Trophoblast cell (in vitro differentiated cells and primary cell): ENCODE data around the gene HS3ST5.
A peak's percentile ranks its signal among the peaks of the same experiment; 100 is the strongest.

Source experiments
- DNase-seq, 2 donors: peaks; one replicate each; pipeline ENCODE4 v3.0.0-alpha.2; 2016
- H2AFZ ChIP-seq: 2 replicates; pipeline ENCODE4 v1.6.1; 2013; ENCODE audit warnings: low read length, moderate library complexity, mild to moderate bottlenecking; ENCODE audit not compliant: insufficient read depth, poor library complexity
- H2AK5ac ChIP-seq: 2 replicates; pipeline ENCODE4 v1.6.1; 2013; ENCODE audit warnings: mild to moderate bottlenecking, low read length
- H2BK120ac ChIP-seq: 2 replicates; pipeline ENCODE4 v1.6.1; 2013; ENCODE audit warnings: low read length, mild to moderate bottlenecking, moderate library complexity; ENCODE audit not compliant: insufficient read depth, poor library complexity
- H2BK12ac ChIP-seq: 2 replicates; pipeline ENCODE4 v1.6.1; 2013; ENCODE audit warnings: mild to moderate bottlenecking, low read length, moderate library complexity
- H2BK5ac ChIP-seq: 2 replicates; pipeline ENCODE4 v1.6.1; 2013; ENCODE audit warnings: low read length, low read depth, moderate library complexity, mild to moderate bottlenecking; ENCODE audit not compliant: poor library complexity
- H3K14ac ChIP-seq: 2 replicates; pipeline ENCODE4 v1.6.1; 2013; ENCODE audit warnings: mild to moderate bottlenecking, low read length
- H3K18ac ChIP-seq: 2 replicates; pipeline ENCODE4 v1.6.1; 2013; ENCODE audit warnings: mild to moderate bottlenecking, low read length
- H3K23ac ChIP-seq: 2 replicates; pipeline ENCODE4 v1.6.1; 2013; ENCODE audit warnings: low read length
- H3K27ac ChIP-seq: 2 replicates; pipeline ENCODE4 v1.5.1; 2013; ENCODE audit warnings: low read depth, mild to moderate bottlenecking, inconsistent platforms, low read length, moderate library complexity
- H3K27me3 ChIP-seq: 2 replicates; pipeline ENCODE4 v1.6.1; 2013; ENCODE audit warnings: inconsistent platforms, mild to moderate bottlenecking, low read length, moderate library complexity; ENCODE audit not compliant: insufficient read depth
- H3K36me3 ChIP-seq, 2 experiments: 1 replicate in 1 of 2; 2 replicates in 1 of 2; pipeline ENCODE4 v1.6.1; 2013; ENCODE audit warnings: low read length in 2 of 2, mild to moderate bottlenecking in 2 of 2, moderate library complexity in 1 of 2; ENCODE audit not compliant: insufficient read depth in 2 of 2, control insufficient read depth in 1 of 2
- H3K4ac ChIP-seq: 2 replicates; pipeline ENCODE4 v1.6.1; 2013; ENCODE audit warnings: low read depth, mild to moderate bottlenecking, low read length, moderate library complexity
- H3K4me1 ChIP-seq, 2 experiments: 1 replicate in 1 of 2; 2 replicates in 1 of 2; pipeline ENCODE4 v1.6.1; 2013; ENCODE audit warnings: low read length in 2 of 2, mild to moderate bottlenecking in 2 of 2, moderate library complexity in 1 of 2; ENCODE audit not compliant: insufficient read depth in 2 of 2, control insufficient read depth in 1 of 2
- H3K4me2 ChIP-seq: 2 replicates; pipeline ENCODE4 v1.6.1; 2013; ENCODE audit warnings: inconsistent platforms, mild to moderate bottlenecking, low read length, moderate library complexity
- H3K4me3 ChIP-seq: 2 replicates; pipeline ENCODE4 v1.5.1; 2013; ENCODE audit warnings: mild to moderate bottlenecking, low read depth, low read length, inconsistent platforms
- H3K79me1 ChIP-seq: one replicate; pipeline ENCODE4 v1.6.1; 2013; ENCODE audit warnings: low read length
- H3K79me2 ChIP-seq: 2 replicates; pipeline ENCODE4 v1.6.1; 2013; ENCODE audit warnings: low read length, mild to moderate bottlenecking; ENCODE audit not compliant: control insufficient read depth, insufficient read depth, poor library complexity
- H3K9ac ChIP-seq: 2 replicates; pipeline ENCODE4 v1.6.1; 2013; ENCODE audit warnings: mild to moderate bottlenecking, low read length
- H3K9me3 ChIP-seq: 2 replicates; pipeline ENCODE4 v1.6.1; 2013; ENCODE audit warnings: low read depth, mild to moderate bottlenecking, control low read depth, inconsistent platforms, low read length; ENCODE audit not compliant: insufficient read depth
- H4K12ac ChIP-seq: 2 replicates; pipeline ENCODE4 v1.6.1; 2013; ENCODE audit warnings: low read depth, mild to moderate bottlenecking, low read length, moderate library complexity
- H4K8ac ChIP-seq: 2 replicates; pipeline ENCODE4 v1.6.1; 2013; ENCODE audit warnings: low read depth, mild to moderate bottlenecking, low read length, moderate library complexity
- H4K91ac ChIP-seq: one replicate; pipeline ENCODE4 v1.6.1; 2013; ENCODE audit warnings: low read depth, mild to moderate bottlenecking, low read length, moderate library complexity
- WGBS: extraction: QIAGEN DNeasy Blood & Tissue Kit; methylation state at CpG from one replicate; pipeline ENCODE4 v1.1.7; 2013; ENCODE audit warnings: missing lambda C conversion rate; ENCODE audit not compliant: insufficient read length, insufficient coverage; ENCODE audit errors: extremely low coverage; 5-methylcytosine and 5-hydroxymethylcytosine counted together

The HS3ST5 gene

DNA sequence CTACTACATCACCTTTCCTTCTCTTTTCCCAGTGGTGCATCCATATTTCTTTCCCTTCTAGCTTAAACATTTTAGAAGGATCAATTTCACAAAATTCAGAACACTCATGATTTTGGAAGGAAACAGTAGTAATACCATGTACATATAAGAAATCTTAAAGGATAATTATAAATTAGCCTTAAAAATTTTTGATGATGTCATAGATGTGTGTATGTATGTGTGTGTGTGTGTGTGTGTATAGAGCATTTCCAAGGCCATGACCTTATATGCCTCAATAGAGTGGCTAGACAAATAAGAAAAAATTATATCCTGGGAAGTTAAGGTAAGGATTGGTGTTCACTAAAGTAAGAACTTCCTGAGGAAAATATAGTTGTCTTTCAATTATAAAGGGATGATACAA, 24.1 kb upstream of the HS3ST5 start:
- Histone ChIP-seq H4K8ac (no peak overlapping the region), H4K12ac (no peak overlapping the region), H4K91ac (no peak overlapping the region), H3K4me3 (no peak overlapping the region), H2BK12ac (no peak overlapping the region), H3K9ac (no peak overlapping the region), H3K4me1 (no peaks in the 10 kb centered on the region), H3K27ac (no peak overlapping the region), H2AFZ (no peak overlapping the region), H3K4me2 (no peak overlapping the region), H3K79me2 (no peaks in the 10 kb centered on the region), H3K79me1 (no peaks in the 10 kb centered on the region), H3K4ac (no peak overlapping the region), H3K18ac (no peak overlapping the region), H2AK5ac (no peak overlapping the region), H2BK120ac (no peak overlapping the region), H3K23ac (no peak overlapping the region), H2BK5ac (no peak overlapping the region), H3K36me3 (no peaks in the 10 kb centered on the region), H3K14ac (no peak overlapping the region), H3K27me3 (no peaks in the 10 kb centered on the region), H3K9me3 (no peaks in the 10 kb centered on the region)
- no peak for DNase-seq

- Histone ChIP-seq H3K4me2 (no peak overlapping the region), H4K8ac (no peak overlapping the region), H3K36me3 (no peaks in the 10 kb centered on the region), H3K4me1 (no peaks in the 10 kb centered on the region), H2AFZ (no peak overlapping the region), H3K79me2 (no peaks in the 10 kb centered on the region), H4K12ac (no peak overlapping the region), H3K27ac (no peak overlapping the region), H3K79me1 (no peaks in the 10 kb centered on the region), H2BK120ac (no peak overlapping the region), H3K27me3 (no peaks in the 10 kb centered on the region), H4K91ac (no peak overlapping the region), H3K14ac (no peak overlapping the region), H2BK5ac (no peak overlapping the region), H3K9me3 (no peaks in the 10 kb centered on the region), H3K23ac (no peak overlapping the region), H2BK12ac (no peak overlapping the region), H3K4ac (no peak overlapping the region), H2AK5ac (no peak overlapping the region), H3K9ac (no peak overlapping the region), H3K18ac (no peak overlapping the region), H3K4me3 (no peak overlapping the region)
- WGBS, result no CpG with 5 or more reads among the region's 1 CpG
- DNase-seq, result peak; percentile 23 to 65
Measured at GRCh38 chr6:114364301-114364700, 21.5 kb upstream of the HS3ST5 start.

DNA sequence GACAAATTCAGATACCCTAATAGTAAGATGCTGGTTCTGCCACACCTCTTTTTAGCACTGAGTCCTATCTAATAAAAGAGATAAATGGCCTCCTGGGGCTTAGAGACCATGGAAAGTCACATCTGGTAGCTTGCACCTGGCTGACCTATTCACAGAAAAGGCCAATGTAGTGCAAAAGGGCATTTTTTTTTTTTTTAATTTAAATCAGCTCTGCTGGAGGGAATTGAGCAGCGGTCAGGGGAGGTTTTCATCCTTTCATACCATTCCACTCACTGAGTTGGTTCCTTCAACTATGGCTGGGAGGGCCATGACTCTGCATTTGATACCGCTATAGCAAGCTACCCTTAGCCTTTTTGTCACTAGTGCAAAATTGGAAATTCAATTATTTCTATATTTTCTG, 20.1 kb upstream of the HS3ST5 start:
- no peak overlapping the region for H4K8ac ChIP-seq
- H3K9ac ChIP-seq, result no peak overlapping the region
- no peak overlapping the region for H3K4me2 ChIP-seq
- no peak overlapping the region for H3K18ac ChIP-seq
- H4K12ac ChIP-seq, result no peak overlapping the region
- no peak overlapping the region for H2BK12ac ChIP-seq
- no peak overlapping the region for H3K4me3 ChIP-seq
- no peaks in the 10 kb centered on the region for H3K79me2 ChIP-seq
- H3K4ac ChIP-seq, result no peak overlapping the region
- no peak for DNase-seq
- no peak overlapping the region for H4K91ac ChIP-seq
- no peak overlapping the region for H3K14ac ChIP-seq
- H3K36me3 ChIP-seq, result no peaks in the 10 kb centered on the region
- no peak overlapping the region for H3K27ac ChIP-seq
- H3K23ac ChIP-seq, result no peak overlapping the region
- no CpG with 5 or more reads among the region's 2 CpGs for WGBS
- H2AFZ ChIP-seq, result no peak overlapping the region
- H2BK120ac ChIP-seq, result no peak overlapping the region
- H3K9me3 ChIP-seq, result no peaks in the 10 kb centered on the region
- H2BK5ac ChIP-seq, result no peak overlapping the region
- H3K79me1 ChIP-seq, result no peaks in the 10 kb centered on the region
- no peaks in the 10 kb centered on the region for H3K4me1 ChIP-seq
- H2AK5ac ChIP-seq, result no peak overlapping the region
- no peaks in the 10 kb centered on the region for H3K27me3 ChIP-seq

DNA sequence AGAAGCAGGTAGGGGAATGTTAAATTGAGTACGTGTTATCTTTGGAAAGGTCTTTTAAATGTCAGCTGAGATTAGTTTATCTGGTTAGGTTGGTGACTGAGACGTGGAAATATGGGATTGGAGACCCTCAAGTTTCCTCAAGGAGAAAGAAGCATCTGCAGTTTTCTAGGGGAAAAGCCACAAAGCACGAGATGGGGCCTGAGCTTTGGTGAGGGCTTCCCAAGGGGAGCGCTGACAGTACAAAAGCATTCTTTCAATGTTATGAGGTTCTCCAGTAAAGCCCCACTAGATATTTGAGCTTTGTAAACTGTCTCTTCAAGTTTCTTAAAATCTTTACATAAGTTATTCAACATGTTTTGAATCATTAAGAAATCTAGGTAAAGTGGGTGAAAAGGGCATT, 19.6 kb upstream of the HS3ST5 start:
- Histone ChIP-seq H3K14ac (no peak overlapping the region), H3K18ac (no peak overlapping the region), H2BK12ac (no peak overlapping the region), H3K27me3 (no peaks in the 10 kb centered on the region), H3K36me3 (no peaks in the 10 kb centered on the region), H2BK120ac (no peak overlapping the region), H4K12ac (no peak overlapping the region), H2AFZ (no peak overlapping the region), H2BK5ac (no peak overlapping the region), H3K79me1 (no peaks in the 10 kb centered on the region), H4K91ac (peak overlapping the region; percentile 6), H3K79me2 (no peaks in the 10 kb centered on the region), H3K23ac (no peak overlapping the region), H3K4me2 (no peak overlapping the region), H4K8ac (no peak overlapping the region), H3K9ac (no peak overlapping the region), H3K4me3 (no peak overlapping the region), H3K9me3 (no peaks in the 10 kb centered on the region), H2AK5ac (no peak overlapping the region), H3K4ac (no peak overlapping the region), H3K4me1 (no peaks in the 10 kb centered on the region), H3K27ac (no peak overlapping the region)
- WGBS, result no CpG with 5 or more reads among the region's 4 CpGs
- no peak for DNase-seq

DNA sequence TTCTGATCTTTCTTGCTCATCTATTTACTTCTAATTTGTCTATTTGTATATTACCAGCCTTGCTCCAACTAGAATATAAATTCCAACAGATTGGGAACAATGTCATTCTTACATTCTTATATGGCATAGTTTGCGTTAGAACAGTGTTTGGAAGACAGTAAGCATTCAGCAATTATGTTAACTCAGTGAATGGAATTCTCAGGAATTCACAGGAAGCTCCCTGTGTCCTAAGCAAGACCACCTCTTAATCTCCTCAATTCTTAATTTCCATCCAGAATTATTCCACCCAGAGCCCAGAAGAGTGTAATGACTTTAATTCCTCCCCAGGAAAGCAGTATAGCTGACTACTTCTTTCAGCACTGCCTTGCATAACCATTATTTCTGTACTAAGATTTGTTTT, 18.2 kb upstream of the HS3ST5 start:
- Histone ChIP-seq H3K4me1 (no peaks in the 10 kb centered on the region), H3K4ac (no peak overlapping the region), H2BK5ac (no peak overlapping the region), H2AK5ac (no peak overlapping the region), H3K9ac (no peak overlapping the region), H3K18ac (no peak overlapping the region), H3K79me2 (no peaks in the 10 kb centered on the region), H4K91ac (no peak overlapping the region), H3K79me1 (no peaks in the 10 kb centered on the region), H2BK12ac (no peak overlapping the region), H3K4me2 (no peak overlapping the region), H3K36me3 (no peaks in the 10 kb centered on the region), H3K14ac (no peak overlapping the region), H3K9me3 (no peaks in the 10 kb centered on the region), H2AFZ (no peak overlapping the region), H3K27ac (no peak overlapping the region), H3K23ac (no peak overlapping the region), H2BK120ac (no peak overlapping the region), H4K12ac (no peak overlapping the region), H4K8ac (no peak overlapping the region), H3K4me3 (no peak overlapping the region), H3K27me3 (no peaks in the 10 kb centered on the region)
- DNase-seq, result no peak
- no CpG with 5 or more reads among the region's 1 CpG for WGBS
